Skeletal muscle satellite cell (primary cell): Measurements from ENCODE around the gene PASK.

ENCODE experiments used
- H3K27me3 ChIP-seq: 2 replicates; pipeline ENCODE4 v1.7.0; 2013; ENCODE audit warnings: low read length; ENCODE audit not compliant: control insufficient read depth, insufficient read depth
- H3K36me3 ChIP-seq: 2 replicates; pipeline ENCODE4 v1.7.0; 2013; ENCODE audit warnings: mild to moderate bottlenecking, control low read depth, low read length; ENCODE audit not compliant: insufficient read depth
- H3K4me1 ChIP-seq: 2 replicates; pipeline ENCODE4 v1.7.0; 2013; ENCODE audit warnings: low read length; ENCODE audit not compliant: control insufficient read depth, insufficient read depth
- H3K4me2 ChIP-seq: 2 replicates; pipeline ENCODE4 v1.7.0; 2013; ENCODE audit warnings: mild to moderate bottlenecking, low read length
- H3K4me3 ChIP-seq: 2 replicates; pipeline ENCODE4 v1.7.0; 2013; ENCODE audit warnings: low read length
- H3K9ac ChIP-seq: 2 replicates; pipeline ENCODE4 v1.7.0; 2013; ENCODE audit warnings: mild to moderate bottlenecking, low read depth, low read length, moderate library complexity
- H3K9me3 ChIP-seq: replicated peaks from 2 replicates; pipeline ENCODE4 v1.7.0; 2013; ENCODE audit warnings: mild to moderate bottlenecking, control low read depth, low read length

The PASK gene

DNA sequence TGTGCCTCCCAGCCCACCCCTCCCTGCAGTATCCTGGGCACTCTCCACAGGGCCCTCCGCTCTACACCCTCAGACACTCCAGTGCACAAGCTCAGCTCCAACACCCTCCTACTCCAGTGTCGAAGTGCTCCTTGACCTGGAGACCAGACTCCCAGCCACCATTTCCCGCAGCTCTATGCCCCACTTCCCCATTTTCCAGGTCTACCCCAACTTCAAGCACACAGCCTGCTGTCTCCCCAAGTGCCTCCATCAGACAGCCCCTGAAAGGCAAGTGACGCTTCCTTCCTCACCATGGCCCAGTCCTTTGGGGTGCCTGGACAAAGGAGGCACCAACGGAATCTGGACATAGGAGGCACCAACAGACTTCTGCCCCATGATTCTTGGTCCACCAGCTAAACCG, 7.2 kb downstream of the PASK start:
- peaks cover 3% of the 10 kb centered on the region for H3K36me3 ChIP-seq
- no peak overlapping the region for H3K4me3 ChIP-seq
- H3K9ac ChIP-seq = no peak overlapping the region
- no peaks in the 10 kb centered on the region for H3K4me1 ChIP-seq
- H3K9me3 ChIP-seq = no peaks in the 10 kb centered on the region
- no peaks in the 10 kb centered on the region for H3K27me3 ChIP-seq
- no peak overlapping the region for H3K4me2 ChIP-seq

DNA sequence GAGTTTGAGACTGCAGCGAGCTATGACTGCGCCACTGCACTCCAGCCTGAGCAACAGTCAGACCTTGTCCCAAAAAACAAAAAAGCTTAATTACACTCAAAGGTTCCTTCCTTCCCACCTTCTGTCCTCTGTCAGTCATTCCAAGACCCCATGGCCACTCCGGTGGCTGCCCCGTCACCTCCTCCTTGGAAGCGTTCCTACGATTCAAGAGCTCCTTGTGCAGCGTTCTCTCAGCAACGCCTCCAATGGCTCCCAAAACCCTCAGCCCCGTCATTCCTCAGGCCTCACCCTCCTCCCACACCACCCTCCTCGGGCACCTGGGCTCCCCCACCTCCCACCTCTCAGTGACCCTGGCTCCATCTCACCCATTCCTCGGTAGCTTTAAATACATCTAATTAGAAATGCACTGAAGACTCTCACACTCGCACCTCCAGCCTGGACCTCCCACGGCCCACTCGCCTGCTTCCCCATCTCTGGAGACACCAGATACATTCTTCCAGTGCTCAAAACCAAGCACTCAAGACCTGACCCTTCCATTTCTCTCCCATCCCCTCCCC, 8.0 kb downstream of the PASK start:
- no peaks in the 10 kb centered on the region for H3K27me3 ChIP-seq
- H3K9me3 ChIP-seq = no peaks in the 10 kb centered on the region
- H3K4me3 ChIP-seq = no peak overlapping the region
- H3K4me1 ChIP-seq = no peaks in the 10 kb centered on the region
- peaks cover 3% of the 10 kb centered on the region for H3K36me3 ChIP-seq
- H3K4me2 ChIP-seq = no peak overlapping the region
- no peak overlapping the region for H3K9ac ChIP-seq

DNA sequence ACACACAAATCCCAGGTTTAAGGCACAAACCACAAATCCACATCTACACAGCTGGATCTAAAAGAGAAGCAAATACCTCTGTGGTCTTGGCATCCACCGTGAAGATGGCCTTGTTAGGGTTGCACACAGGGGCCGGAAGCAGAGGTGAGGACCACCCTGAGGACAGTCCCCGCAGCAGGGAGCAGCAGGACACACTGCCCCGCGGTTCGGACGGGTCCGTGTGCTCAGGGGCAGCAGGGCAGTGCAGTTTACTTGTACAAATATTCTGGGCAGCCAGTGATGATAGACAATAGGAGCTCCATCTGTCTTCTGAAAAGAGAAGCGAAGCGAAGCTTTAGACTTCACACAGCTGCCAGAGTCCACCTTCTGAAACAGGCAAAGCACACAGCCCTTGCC, 8.8 kb downstream of the PASK start:
- no peaks in the 10 kb centered on the region for H3K9me3 ChIP-seq
- no peak overlapping the region for H3K4me3 ChIP-seq
- no peak overlapping the region for H3K9ac ChIP-seq
- no peaks in the 10 kb centered on the region for H3K27me3 ChIP-seq
- no peaks in the 10 kb centered on the region for H3K4me1 ChIP-seq
- peaks cover 3% of the 10 kb centered on the region for H3K36me3 ChIP-seq
- H3K4me2 ChIP-seq = no peak overlapping the region

DNA sequence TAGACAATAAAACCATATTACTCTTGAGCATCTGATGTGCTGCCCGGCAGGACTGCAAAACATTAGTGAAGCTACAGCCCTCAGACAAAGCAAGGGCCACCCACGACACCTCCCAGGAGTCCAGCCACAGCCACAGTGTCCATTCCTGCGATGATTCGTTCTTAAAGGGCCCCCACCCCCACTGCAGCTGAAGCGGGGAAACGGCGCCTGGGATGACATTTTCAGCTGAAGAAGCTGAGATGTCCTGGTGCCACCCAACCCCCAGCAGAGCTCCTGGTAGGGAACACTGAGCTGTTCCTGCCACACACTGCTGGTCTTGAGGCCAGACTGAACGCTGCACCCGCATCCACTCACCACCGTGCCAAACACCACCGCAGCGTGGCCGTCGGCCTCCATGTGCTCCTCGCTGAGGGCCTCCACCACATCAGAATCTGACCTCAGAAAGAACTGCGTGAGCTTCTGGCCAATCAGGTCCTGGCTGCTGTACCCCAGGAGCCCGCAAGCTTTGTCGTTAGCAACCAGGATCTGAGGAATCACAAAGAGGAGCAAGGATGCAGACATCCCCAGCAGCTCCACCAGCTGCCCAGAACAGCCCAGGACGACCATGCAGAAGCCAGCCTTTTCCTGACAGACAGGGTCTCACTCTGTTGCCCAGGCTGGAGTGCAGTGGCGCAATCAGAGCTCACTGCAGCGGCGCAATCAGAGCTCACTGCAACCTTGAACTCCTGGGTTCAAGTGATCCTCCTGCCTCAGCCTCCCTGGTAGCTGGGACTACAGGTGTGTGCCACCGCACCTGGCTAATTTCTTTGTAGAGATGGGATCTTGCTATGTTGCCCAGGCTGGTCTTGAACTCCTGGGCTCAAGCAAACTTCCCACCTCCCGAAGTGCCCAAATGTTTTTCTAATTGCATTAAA, 9.5 kb downstream of the PASK start:
- Histone ChIP-seq H3K4me1 (no peaks in the 10 kb centered on the region), H3K27me3 (no peaks in the 10 kb centered on the region), H3K4me3 (no peak overlapping the region), H3K4me2 (no peak overlapping the region), H3K9me3 (no peaks in the 10 kb centered on the region), H3K9ac (no peak overlapping the region), H3K36me3 (peaks cover 3% of the 10 kb centered on the region)

DNA sequence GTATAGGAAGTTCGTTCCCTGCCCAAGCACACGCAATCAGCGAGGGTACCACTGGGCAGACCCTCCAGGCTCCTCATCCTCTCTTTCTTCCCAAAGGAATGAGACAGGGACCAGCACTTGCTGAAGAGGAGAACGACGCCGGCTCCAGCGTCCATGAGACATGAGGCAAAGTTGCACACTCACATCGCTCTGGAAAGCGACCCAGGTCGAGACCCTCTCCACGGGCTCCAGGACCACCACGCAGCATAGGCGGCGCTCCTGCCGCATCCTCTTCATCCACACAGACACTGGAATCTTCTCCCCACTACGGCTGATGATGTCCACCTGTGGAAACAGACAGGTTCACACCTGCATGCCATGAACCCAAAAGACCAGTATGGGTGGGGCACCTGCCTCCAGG, 10.8 kb downstream of the PASK start:
- Histone ChIP-seq H3K4me2 (no peak overlapping the region), H3K36me3 (peaks cover 3% of the 10 kb centered on the region), H3K9ac (no peak overlapping the region), H3K27me3 (no peaks in the 10 kb centered on the region), H3K9me3 (no peaks in the 10 kb centered on the region), H3K4me1 (no peaks in the 10 kb centered on the region), H3K4me3 (no peak overlapping the region)

DNA sequence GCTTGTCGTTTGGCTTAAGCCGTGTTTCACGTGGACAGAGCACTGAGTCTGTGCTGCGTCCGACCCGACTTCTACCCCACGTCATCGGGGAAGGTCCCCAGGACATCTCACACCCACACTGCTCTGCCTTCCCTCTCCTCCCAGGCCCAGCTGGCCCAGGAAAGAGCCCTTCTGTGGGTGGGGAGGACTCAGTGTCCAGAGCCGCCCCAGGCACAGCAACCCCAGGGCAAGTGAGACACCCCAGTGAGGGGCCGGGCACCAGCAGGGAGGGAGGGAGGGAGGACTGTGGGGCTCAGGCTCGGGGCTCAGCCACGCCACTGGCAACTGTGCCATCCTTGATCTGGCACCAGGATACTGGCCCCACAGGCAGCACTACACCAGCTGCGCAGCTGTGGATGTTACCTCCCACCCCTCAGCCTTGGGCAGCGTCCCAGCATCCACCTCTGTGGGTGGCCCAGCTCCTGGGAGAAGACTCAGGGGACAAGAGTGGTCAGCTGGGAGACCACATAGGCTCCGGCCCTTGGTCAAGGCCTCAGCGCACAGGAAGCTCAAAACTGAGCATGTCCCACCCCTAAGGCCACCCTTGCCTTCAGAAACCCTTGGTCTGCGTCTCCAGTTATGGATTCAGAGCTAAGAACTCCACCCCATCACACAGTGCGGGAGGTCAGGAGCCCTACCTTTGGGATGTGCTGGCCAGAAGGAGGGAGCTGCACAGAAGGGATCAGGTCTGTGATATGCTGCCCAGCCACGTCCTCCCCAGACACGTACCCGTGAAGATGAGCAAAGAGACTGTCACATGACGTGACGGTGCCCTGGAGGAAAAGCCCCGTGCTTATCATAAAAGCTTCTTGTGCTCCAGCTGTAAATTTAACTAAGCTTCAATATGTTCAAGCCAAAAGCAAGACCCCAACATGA, 11.7 kb downstream of the PASK start:
- Histone ChIP-seq H3K36me3 (peaks cover 3% of the 10 kb centered on the region), H3K4me2 (no peak overlapping the region), H3K9ac (no peak overlapping the region), H3K9me3 (no peaks in the 10 kb centered on the region), H3K27me3 (no peaks in the 10 kb centered on the region), H3K4me1 (no peaks in the 10 kb centered on the region), H3K4me3 (no peak overlapping the region)

DNA sequence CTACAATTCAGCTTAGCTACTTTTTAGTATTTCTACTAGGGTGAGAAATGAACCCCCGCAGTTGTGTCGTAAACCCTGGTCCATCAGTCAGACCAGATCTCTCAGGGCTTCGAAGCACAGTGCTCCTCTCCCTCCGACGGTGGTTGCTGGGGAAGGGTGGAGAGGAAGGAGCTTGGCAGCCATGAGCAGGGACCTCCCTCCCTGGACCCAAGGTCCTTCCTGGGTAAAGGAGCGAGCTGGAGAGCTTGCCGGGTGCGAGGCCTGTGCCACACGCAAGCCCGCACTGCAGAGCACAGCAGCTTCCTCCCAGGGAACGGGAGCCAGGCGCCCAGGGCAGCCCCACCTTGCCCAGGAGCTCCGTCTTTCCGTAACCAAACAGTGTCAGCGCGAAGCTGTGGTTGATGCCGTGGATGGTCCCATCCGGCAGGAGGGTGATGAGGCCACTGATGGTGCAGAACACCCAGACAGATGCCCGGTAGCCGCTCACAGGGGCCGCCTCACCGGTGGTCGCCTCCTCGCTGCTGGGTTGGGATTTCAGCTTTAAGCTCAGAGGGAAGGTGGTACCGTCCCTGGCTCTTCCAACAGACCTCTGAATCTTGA, 12.5 kb downstream of the PASK start:
- Histone ChIP-seq H3K36me3 (peaks cover 3% of the 10 kb centered on the region), H3K27me3 (no peaks in the 10 kb centered on the region), H3K9me3 (no peaks in the 10 kb centered on the region), H3K4me2 (no peak overlapping the region), H3K4me1 (no peaks in the 10 kb centered on the region), H3K4me3 (no peak overlapping the region), H3K9ac (no peak overlapping the region)

DNA sequence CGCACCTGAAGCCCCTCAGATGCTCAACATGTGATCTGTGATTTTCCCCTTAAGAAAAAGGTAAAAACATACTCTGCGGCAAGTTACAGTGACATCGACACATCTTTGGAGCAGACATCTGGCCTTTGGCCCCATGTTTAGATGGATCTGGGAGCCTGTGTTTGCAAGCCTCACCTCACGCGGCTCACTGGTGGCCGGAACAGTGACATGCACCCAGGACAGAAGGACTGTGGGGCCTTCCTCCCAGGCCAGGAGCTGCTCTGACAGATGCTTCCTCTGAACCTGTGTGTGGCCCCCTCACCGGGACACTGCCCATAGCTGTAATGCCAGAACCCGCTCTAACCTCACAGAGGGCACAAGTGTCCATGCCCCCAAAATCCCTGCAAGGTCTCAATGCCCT, 13.1 kb downstream of the PASK start:
- H3K4me3 ChIP-seq = no peak overlapping the region
- H3K9me3 ChIP-seq = no peaks in the 10 kb centered on the region
- H3K4me1 ChIP-seq = no peaks in the 10 kb centered on the region
- H3K9ac ChIP-seq = no peak overlapping the region
- H3K36me3 ChIP-seq = peaks cover 3% of the 10 kb centered on the region
- H3K27me3 ChIP-seq = no peaks in the 10 kb centered on the region
- H3K4me2 ChIP-seq = no peak overlapping the region

DNA sequence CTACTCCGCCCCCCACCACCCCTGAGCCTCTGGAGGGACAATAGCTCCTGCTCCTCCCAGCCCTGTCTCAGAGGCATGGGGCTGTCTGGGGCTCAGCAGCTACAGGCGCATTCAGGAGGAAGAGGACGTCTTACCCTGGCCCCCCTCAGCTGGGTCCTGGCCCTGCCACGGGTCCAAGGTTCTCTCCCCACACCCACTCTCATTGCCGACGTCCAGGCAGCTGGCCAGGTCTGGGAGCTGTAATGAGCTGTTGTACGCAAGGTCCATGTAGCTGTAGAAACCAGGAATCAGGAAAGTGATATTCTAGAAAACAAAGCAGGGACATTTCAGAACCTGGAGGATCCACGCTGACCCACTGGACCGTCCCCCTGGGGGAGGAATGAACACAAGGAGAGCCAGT, 13.5 kb downstream of the PASK start:
- Histone ChIP-seq H3K9me3 (no peaks in the 10 kb centered on the region), H3K4me3 (no peak overlapping the region), H3K9ac (no peak overlapping the region), H3K36me3 (peaks cover 3% of the 10 kb centered on the region), H3K27me3 (no peaks in the 10 kb centered on the region), H3K4me1 (no peaks in the 10 kb centered on the region), H3K4me2 (no peak overlapping the region)

DNA sequence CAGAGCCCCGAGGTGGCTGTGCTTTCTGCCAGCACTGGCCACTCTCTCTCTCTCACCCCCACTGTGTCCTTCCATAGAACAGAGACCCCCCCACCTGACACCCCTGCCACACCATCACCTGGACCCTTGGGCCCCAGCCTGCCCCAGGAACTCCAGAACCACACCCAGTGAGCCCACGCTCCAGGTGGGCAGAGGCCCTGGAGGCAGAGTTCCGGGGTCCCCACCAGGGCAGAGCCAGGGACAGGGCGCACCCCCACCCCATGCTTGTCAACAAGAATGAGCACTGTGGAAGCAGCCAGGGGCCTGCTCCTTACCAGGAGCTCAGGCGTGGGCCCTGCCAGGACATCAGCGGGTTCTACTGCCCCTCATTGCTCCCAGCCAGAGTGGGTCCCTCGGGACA, 14.6 kb downstream of the PASK start:
- Histone ChIP-seq H3K4me1 (no peaks in the 10 kb centered on the region), H3K27me3 (no peaks in the 10 kb centered on the region), H3K4me2 (no peak overlapping the region), H3K9ac (no peak overlapping the region), H3K9me3 (no peaks in the 10 kb centered on the region), H3K4me3 (no peak overlapping the region), H3K36me3 (peaks cover 3% of the 10 kb centered on the region)

DNA sequence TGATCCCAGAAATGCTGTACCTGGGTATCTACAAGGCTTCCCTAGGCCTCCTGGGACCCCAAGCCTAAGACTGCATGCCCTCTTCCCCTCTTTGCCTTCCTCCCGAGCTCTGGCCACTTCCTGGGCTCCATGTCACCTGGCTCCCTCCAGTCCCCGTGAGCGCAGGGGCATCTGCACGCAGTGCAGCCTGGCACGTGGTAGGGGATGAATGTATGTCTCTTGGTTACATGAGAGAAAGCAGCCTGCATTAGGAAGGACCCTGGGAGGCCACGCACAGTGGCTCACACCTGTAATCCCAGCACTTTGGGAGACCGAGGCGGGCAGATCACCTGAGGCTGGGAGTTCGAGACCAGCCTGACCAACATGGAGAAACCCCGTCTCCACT, 15.8 kb downstream of the PASK start:
- Histone ChIP-seq H3K9me3 (no peaks in the 10 kb centered on the region), H3K4me1 (no peaks in the 10 kb centered on the region)

More for the DNA sequence above, 15.8 kb downstream of the PASK start:
- no peak overlapping the region for H3K4me2 ChIP-seq
- H3K27me3 ChIP-seq = no peaks in the 10 kb centered on the region
- H3K9ac ChIP-seq = no peak overlapping the region
- H3K36me3 ChIP-seq = peaks cover 3% of the 10 kb centered on the region
- H3K4me3 ChIP-seq = no peak overlapping the region
